ENCODE results near the gene TMUB1. TPM values are rescaled to one million over a fixed set of nuclear protein-coding genes. Genes with fewer than 3 reads are reported as not detected.

The TMUB1 gene
- total RNA-seq, 1 experiment from 2014 or later: 45.4 TPM

- H2BK12ac ChIP-seq (ENCODE audit: insufficient read length, low read depth, low read length): no peak overlapping the region
- H3K9me3 ChIP-seq (ENCODE audit: control insufficient read depth, low read depth, low read length): no peaks in the 10 kb centered on the region
- no peak overlapping the region for H4K91ac ChIP-seq (ENCODE audit: insufficient read length, low read depth, low read length)
- H3K14ac ChIP-seq (ENCODE audit: insufficient read depth, low read length): no peak overlapping the region; the same call in 1 of the 2 replicates
- H3K23ac ChIP-seq (ENCODE audit: insufficient read length, low read depth, low read length): no peak overlapping the region
- H3K4ac ChIP-seq (ENCODE audit: low read depth, low read length): no peak overlapping the region
- H3K4me1 ChIP-seq (ENCODE audit: insufficient read depth, low read length): peaks cover 3% of the 10 kb centered on the region; the same call in 1 of the 2 replicates
- DNase-seq: no peak
- no peak overlapping the region for H2AK5ac ChIP-seq (ENCODE audit: insufficient read length, low read length)
- no CpG with 5 or more reads among the region's 24 CpGs for WGBS (ENCODE audit: extremely low coverage, insufficient read length, low lambda C conversion rate)
- peaks cover 33 to 60% (median 51%) of the 10 kb centered on the region in 3 experiments for H3K36me3 Mint-ChIP-seq (ENCODE audit: insufficient read depth in 1 of 3, low read depth in 3 of 3)
- no peaks in the 10 kb centered on the region for H3K9me3 Mint-ChIP-seq
- no peak overlapping the region for H3K56ac ChIP-seq (ENCODE audit: insufficient read length, low read depth, low read length)
- peaks cover 19 to 22% of the 10 kb centered on the region in 2 experiments for H3K4me1 Mint-ChIP-seq
- no peak overlapping the region for H2BK15ac ChIP-seq (ENCODE audit: low read depth, low read length)
- H3K23me2 ChIP-seq (ENCODE audit: insufficient read length, low read depth, low read length, poor library complexity, severe bottlenecking): peaks cover 10% of the 10 kb centered on the region
- H4K5ac ChIP-seq (ENCODE audit: insufficient read length, low read depth, low read length): no peak overlapping the region
- peaks cover 16% of the 10 kb centered on the region for H3K27me3 Mint-ChIP-seq (ENCODE audit: low read depth)
- no peak overlapping the region for H3K4me2 ChIP-seq (ENCODE audit: insufficient read depth, insufficient read length, low read length)
- no peak overlapping the region for H3K27ac ChIP-seq (ENCODE audit: insufficient read length, low read depth, low read length)
- H2BK120ac ChIP-seq (ENCODE audit: low read depth, low read length, poor library complexity, severe bottlenecking): no peak overlapping the region
- H3K27me3 ChIP-seq (ENCODE audit: insufficient read depth, low read length): no peaks in the 10 kb centered on the region
- H3K79me1 ChIP-seq (ENCODE audit: insufficient read depth, low read depth, low read length, poor library complexity, severe bottlenecking): no peaks in the 10 kb centered on the region
- TF ChIP-seq CTCF (conservative IDR thresholded peaks at IDR 0.05): no peak; the same call in 2 of the 3 replicates
- no peak overlapping the region for H2BK5ac ChIP-seq (ENCODE audit: insufficient read length, low read length)
- H3T11ph ChIP-seq (ENCODE audit: low read length): no peak overlapping the region
- H3K4me3 Mint-ChIP-seq: no peak overlapping the region
- no peak overlapping the region for H3K9ac ChIP-seq (ENCODE audit: extremely low read depth, insufficient read length, low read length)
- no peak overlapping the region for H3K27ac Mint-ChIP-seq
- H4K8ac ChIP-seq (replicated peaks; ENCODE audit: insufficient read length, low read depth, low read length): no peak overlapping the region
- H4K20me1 ChIP-seq (ENCODE audit: control insufficient read depth, insufficient read depth, insufficient read length): no peaks in the 10 kb centered on the region
- no peak overlapping the region for H3K18ac ChIP-seq (ENCODE audit: insufficient read length, low read depth, low read length)
- H2BK20ac ChIP-seq (ENCODE audit: low read depth, low read length, poor library complexity, severe bottlenecking): no peak overlapping the region
- no peak overlapping the region for H2AFZ ChIP-seq (ENCODE audit: low read length)
- no peaks in the 10 kb centered on the region for H3K79me2 ChIP-seq (ENCODE audit: insufficient read depth, low read length)
Observed at GRCh38 chr7:151122276-151122675, 39.0 kb upstream of the TMUB1 start.

Measured in H9 (cell line).